NT2/D1 (cell line): Measurements from ENCODE around the gene ST8SIA3.

Experiments
- DNase-seq: peaks from one replicate; pipeline ENCODE4 v3.0.0-alpha.2; 2011; ENCODE audit warnings: low read depth, low spot score
- H3K27me3 ChIP-seq: 2 replicates; pipeline ENCODE4 v1.6.0; 2011; ENCODE audit warnings: mild to moderate bottlenecking; ENCODE audit not compliant: insufficient read length, insufficient read depth
- H3K36me3 ChIP-seq: 2 replicates; pipeline ENCODE4 v1.6.1; 2011; ENCODE audit warnings: mild to moderate bottlenecking, low read length, mixed read lengths; ENCODE audit not compliant: insufficient read depth, insufficient read length
- H3K4me1 ChIP-seq: 2 replicates; pipeline ENCODE4 v1.5.1; 2011; ENCODE audit not compliant: insufficient read depth, insufficient read length
- H3K4me3 ChIP-seq: 2 replicates; pipeline ENCODE4 v1.5.1; 2011; ENCODE audit warnings: low read depth; ENCODE audit not compliant: insufficient read length
- H3K9ac ChIP-seq: 2 replicates; pipeline ENCODE4 v1.6.0; 2011; ENCODE audit warnings: low read depth; ENCODE audit not compliant: insufficient read length
- H3K9me3 ChIP-seq: 2 replicates; pipeline ENCODE4 v1.5.1; 2011; ENCODE audit warnings: mild to moderate bottlenecking, low read length; ENCODE audit not compliant: insufficient read depth
- SUZ12 ChIP-seq: IDR thresholded peaks from 2 replicates; pipeline ENCODE4 v1.6.1; 2011; ENCODE audit not compliant: insufficient read length, insufficient read depth; ENCODE audit errors: extremely low read depth
- YY1 ChIP-seq: IDR thresholded peaks from 2 replicates; pipeline ENCODE4 v1.6.1; 2011; ENCODE audit not compliant: insufficient read length, insufficient read depth
- ZNF274 ChIP-seq: IDR thresholded peaks from 2 replicates; pipeline ENCODE4 v1.6.1; 2011; ENCODE audit warnings: mild to moderate bottlenecking, low read depth, low read length

The ST8SIA3 gene

GRCh38 chr18:57329856-57330255 is 22.5 kb upstream of the ST8SIA3 start:
- Histone ChIP-seq H3K9ac (no peak overlapping the region), H3K4me1 (peaks cover 4% of the 10 kb centered on the region), H3K36me3 (no peaks in the 10 kb centered on the region), H3K27me3 (no peaks in the 10 kb centered on the region), H3K9me3 (no peaks in the 10 kb centered on the region), H3K4me3 (no peak overlapping the region)
- no peak for DNase-seq
- TF ChIP-seq ZNF274: no peak
- TF ChIP-seq YY1: no peak
- TF ChIP-seq SUZ12: no peak

- H3K4me3 ChIP-seq: no peak overlapping the region
- no peak for DNase-seq
- no peaks in the 10 kb centered on the region for H3K9me3 ChIP-seq
Observed at GRCh38 chr18:57331718-57332117, 20.6 kb upstream of the ST8SIA3 start.

DNA sequence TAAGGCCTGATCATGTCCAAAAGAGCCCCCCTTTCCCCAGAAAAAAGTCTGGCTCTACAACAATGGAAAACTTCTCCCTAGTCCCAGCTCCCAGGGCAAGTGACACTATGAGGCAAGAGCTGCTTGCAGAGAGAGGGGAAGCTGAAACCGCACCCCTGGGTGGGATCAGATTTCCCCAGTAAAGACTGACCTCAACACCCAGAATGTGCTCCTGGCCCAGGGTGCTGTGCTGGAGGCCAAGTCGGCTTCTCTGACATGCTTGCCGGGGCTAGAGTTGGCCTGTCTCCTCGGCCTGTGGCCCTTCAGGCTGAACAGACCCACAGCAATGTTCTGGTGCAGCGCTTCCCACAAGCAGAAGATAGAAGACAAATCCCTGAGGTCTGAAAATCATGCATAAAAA is 18.4 kb upstream of the ST8SIA3 start:
- DNase-seq: no peak
- no peaks in the 10 kb centered on the region for H3K27me3 ChIP-seq
- no peak overlapping the region for H3K4me3 ChIP-seq
- no peak overlapping the region for H3K9ac ChIP-seq
- no peaks in the 10 kb centered on the region for H3K36me3 ChIP-seq
- no peak for TF ChIP-seq SUZ12
- no peak for TF ChIP-seq YY1
- no peak for TF ChIP-seq ZNF274
- peaks cover 4% of the 10 kb centered on the region for H3K4me1 ChIP-seq
- H3K9me3 ChIP-seq: no peaks in the 10 kb centered on the region

More at GRCh38 chr18:57331718-57332117, 20.6 kb upstream of the ST8SIA3 start:
- Histone ChIP-seq H3K36me3 (no peaks in the 10 kb centered on the region), H3K9ac (no peak overlapping the region), H3K4me1 (peaks cover 4% of the 10 kb centered on the region), H3K27me3 (no peaks in the 10 kb centered on the region)
- TF ChIP-seq YY1 (no peak), ZNF274 (no peak), SUZ12 (no peak)

GRCh38 chr18:57334383-57334782 is 18.0 kb upstream of the ST8SIA3 start:
- Histone ChIP-seq H3K9ac (no peak overlapping the region), H3K9me3 (no peaks in the 10 kb centered on the region), H3K4me3 (no peak overlapping the region), H3K36me3 (no peaks in the 10 kb centered on the region), H3K4me1 (peaks cover 4% of the 10 kb centered on the region), H3K27me3 (no peaks in the 10 kb centered on the region)
- no peak for DNase-seq
- TF ChIP-seq YY1 (no peak), SUZ12 (no peak), ZNF274 (no peak)

GRCh38 chr18:57336343-57336742 is 16.0 kb upstream of the ST8SIA3 start:
- TF ChIP-seq YY1: no peak
- no peak for TF ChIP-seq SUZ12
- TF ChIP-seq ZNF274: no peak
- H3K36me3 ChIP-seq: no peaks in the 10 kb centered on the region
- H3K9ac ChIP-seq: no peak overlapping the region
- no peak for DNase-seq
- no peak overlapping the region for H3K4me3 ChIP-seq
- H3K27me3 ChIP-seq: no peaks in the 10 kb centered on the region
- peaks cover 4% of the 10 kb centered on the region for H3K4me1 ChIP-seq
- no peaks in the 10 kb centered on the region for H3K9me3 ChIP-seq

DNA sequence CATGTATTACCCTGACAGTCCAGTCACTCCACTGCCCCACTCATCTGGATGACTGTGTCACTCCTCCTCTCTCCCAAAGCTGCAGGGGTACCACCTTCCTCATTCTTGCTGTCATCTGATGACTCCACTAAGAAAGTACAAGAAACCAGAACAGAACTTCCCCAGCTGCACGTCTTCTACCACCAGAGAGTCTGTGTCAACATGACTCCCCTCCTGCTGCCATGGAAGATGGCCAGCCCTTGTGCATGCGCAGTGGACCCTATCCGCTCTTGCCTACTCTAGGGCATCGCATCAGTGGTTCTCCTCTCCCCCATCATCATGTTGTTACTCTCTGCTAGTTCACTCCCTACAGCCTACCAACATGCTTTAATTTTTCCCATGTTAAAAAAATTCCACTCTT is 14.5 kb upstream of the ST8SIA3 start:
- TF ChIP-seq YY1 (no peak), ZNF274 (no peak), SUZ12 (no peak)
- H3K4me1 ChIP-seq: peaks cover 4% of the 10 kb centered on the region
- H3K9ac ChIP-seq: no peak overlapping the region
- H3K9me3 ChIP-seq: no peaks in the 10 kb centered on the region
- no peak overlapping the region for H3K4me3 ChIP-seq
- DNase-seq: no peak
- H3K27me3 ChIP-seq: no peaks in the 10 kb centered on the region
- H3K36me3 ChIP-seq: no peaks in the 10 kb centered on the region

- Histone ChIP-seq H3K4me1 (no peaks in the 10 kb centered on the region), H3K9ac (no peak overlapping the region), H3K27me3 (no peaks in the 10 kb centered on the region), H3K4me3 (no peak overlapping the region), H3K36me3 (no peaks in the 10 kb centered on the region), H3K9me3 (no peaks in the 10 kb centered on the region)
- DNase-seq: no peak
- no peak for TF ChIP-seq SUZ12
- no peak for TF ChIP-seq YY1
Observed at GRCh38 chr18:57343833-57344232, 8.5 kb upstream of the ST8SIA3 start.

DNA sequence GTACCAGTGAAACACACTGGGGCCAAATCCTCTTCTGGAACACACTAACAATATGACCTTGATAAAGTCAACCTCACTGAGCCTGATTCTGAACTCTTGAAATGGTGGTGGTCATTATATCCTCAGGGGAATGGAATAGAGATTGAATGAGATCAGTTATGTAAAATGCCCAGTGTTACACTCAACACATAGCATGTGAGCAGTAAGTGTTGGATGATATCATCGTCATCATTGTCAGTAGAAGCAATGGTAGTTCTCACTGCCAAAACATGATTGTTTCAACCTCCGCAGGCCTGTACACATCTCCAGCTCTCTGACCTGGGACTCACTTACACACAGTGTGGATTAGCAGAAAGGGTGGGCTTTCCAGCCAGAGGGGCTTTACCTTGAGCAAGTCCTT is 5.5 kb upstream of the ST8SIA3 start:
- Histone ChIP-seq H3K9ac (no peak overlapping the region), H3K36me3 (no peaks in the 10 kb centered on the region), H3K4me3 (no peak overlapping the region), H3K27me3 (peaks cover 17% of the 10 kb centered on the region), H3K9me3 (no peaks in the 10 kb centered on the region), H3K4me1 (no peaks in the 10 kb centered on the region)
- DNase-seq: no peak
- TF ChIP-seq ZNF274 (no peak), SUZ12 (no peak), YY1 (no peak)
